ENCODE data around the gene P2RY1.

The P2RY1 gene

GRCh38 chr3:152874896-152875749, 40.2 kb downstream of the P2RY1 start:
- TF ChIP-seq, protein P1, sequence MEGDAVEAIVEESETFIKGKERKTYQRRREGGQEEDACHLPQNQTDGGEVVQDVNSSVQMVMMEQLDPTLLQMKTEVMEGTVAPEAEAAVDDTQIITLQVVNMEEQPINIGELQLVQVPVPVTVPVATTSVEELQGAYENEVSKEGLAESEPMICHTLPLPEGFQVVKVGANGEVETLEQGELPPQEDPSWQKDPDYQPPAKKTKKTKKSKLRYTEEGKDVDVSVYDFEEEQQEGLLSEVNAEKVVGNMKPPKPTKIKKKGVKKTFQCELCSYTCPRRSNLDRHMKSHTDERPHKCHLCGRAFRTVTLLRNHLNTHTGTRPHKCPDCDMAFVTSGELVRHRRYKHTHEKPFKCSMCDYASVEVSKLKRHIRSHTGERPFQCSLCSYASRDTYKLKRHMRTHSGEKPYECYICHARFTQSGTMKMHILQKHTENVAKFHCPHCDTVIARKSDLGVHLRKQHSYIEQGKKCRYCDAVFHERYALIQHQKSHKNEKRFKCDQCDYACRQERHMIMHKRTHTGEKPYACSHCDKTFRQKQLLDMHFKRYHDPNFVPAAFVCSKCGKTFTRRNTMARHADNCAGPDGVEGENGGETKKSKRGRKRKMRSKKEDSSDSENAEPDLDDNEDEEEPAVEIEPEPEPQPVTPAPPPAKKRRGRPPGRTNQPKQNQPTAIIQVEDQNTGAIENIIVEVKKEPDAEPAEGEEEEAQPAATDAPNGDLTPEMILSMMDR (conservative IDR thresholded peaks at IDR 0.05; ENCODE audit: low read length) = no peak
- DNase-seq (ENCODE audit: low read depth) = no peak
- H3K4me3 ChIP-seq (ENCODE audit: low read length) = no peak overlapping the region

- DNase-seq (ENCODE audit: low read depth) = no peak
- TF ChIP-seq, protein P1 (conservative IDR thresholded peaks at IDR 0.05; ENCODE audit: low read length) = no peak
- H3K4me3 ChIP-seq (ENCODE audit: low read length) = no peak overlapping the region
Measured at GRCh38 chr3:152879130-152879789, 44.3 kb downstream of the P2RY1 start.

DNA sequence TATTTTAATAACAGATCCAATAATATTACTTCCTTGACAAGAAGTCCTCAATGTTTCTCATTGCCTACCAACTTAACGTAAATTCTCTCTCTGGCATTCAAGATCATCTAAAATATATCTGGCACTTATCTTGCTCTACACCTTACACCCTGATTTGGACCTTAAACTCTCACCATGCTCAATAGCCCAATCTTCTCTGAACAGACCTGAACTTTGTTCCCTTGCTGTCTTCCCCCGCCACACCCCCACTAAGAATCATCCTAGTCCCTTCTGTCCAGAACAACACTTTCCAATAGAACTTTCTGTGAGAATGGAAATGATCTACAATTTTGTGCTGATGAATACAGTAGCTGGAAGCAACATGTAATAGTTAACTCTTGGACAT, 44.9 kb downstream of the P2RY1 start:
- no peak for DNase-seq (ENCODE audit: low read depth)
- TF ChIP-seq, protein P1 (conservative IDR thresholded peaks at IDR 0.05; ENCODE audit: low read length) = no peak
- no peak overlapping the region for H3K4me3 ChIP-seq (ENCODE audit: low read length)

DNA sequence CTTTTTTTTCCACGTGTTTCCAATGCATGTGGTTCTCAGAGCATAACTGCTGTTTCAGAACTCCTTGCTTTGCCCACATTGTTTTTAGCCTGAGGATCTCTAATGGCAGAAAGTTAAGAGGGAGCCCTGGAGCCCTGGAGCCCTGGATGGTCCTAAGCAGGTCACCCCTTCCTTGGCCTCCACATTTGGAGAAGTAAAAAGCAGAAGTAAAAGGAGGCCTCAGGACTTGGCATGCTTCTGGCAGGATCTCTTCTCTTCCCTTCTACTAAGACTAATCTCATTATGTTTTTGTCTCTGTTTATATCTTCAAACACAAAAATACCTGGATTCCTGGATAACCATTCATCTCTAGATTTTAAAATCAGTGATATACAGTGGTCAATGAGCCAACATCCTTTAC, 50.1 kb downstream of the P2RY1 start:
- no peak overlapping the region for H3K4me3 ChIP-seq (ENCODE audit: low read length)
- no peak for DNase-seq (ENCODE audit: low read depth)

More for the DNA sequence above, 50.1 kb downstream of the P2RY1 start:
- TF ChIP-seq, protein P1 (conservative IDR thresholded peaks at IDR 0.05; ENCODE audit: low read length) = no peak

Measured in AG10803 (cell line).